ENCODE results near the gene COL26A1.
"Not testable (repeated sequence)": the region's sequence is repeated elsewhere in the genome, so short reads cannot be mapped to it uniquely, and the experiment has no call there.

The COL26A1 gene

DNA sequence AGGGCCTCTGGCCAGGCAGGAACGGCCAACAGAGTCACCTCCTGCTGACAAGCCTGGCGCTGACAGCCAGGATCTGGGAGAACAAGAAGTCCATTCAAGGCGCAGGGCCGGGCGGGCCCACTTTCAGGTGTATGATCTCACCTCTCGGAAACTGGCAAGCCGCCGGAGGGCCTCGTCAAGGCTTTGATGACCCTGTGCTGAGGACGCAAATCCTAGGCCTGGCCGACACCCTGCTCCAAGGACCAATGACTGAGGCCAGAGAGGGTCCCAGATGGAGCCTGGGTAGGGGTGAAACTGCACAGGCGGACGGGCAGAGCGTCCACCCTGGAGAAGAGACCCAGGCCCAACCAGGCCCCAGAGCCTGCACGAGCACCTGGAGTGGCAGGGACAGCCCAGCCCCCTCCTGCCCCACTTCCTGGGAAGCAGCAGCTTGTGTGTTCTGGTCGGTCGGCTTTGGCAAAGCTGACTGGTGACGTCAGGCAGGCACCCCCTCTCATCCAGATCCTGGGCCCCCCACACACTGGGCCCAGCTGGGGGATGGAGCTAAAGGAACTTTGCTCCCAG is 235.8 kb downstream of the COL26A1 start:
- no peak for DNase-seq (ENCODE audit: low read depth)

DNA sequence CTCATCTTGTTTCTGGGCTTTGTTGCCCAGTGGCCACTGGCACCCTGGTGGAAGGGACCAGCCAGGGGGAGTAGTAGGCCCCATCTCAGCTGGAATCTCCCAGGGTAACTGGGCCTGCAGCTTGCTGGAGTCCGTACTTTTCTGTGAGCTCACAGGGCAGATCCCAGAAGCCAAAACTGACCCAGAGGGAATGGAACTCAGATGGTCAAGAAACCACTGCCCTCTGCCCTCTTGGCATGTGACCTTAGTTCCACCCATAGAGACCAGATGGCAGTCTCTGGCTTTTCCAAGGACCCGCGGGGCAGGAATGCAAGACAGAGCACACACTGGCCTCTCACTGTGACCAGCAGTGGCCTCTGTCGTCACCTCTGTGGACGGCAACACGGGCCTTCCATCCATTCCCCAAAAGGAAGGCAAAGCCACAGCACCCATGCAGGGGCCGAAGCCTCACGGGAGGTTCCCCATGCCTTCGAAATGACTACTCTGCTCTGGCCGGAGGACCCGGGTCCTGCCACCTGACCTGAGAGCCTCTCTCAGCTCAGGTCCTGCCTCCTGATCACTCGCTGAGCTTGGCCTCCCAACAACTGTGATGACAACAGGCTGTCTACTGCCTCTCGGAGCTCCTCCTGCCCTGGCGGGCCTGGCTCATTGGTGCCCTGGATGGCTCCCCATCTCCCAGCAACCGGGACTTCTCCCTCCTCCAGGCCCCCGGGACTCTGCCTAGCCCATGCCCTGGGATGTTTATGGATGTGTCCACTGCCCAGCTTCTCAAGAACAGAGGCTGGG is 236.5 kb downstream of the COL26A1 start:
- DNase-seq (ENCODE audit: low read depth) = no peak

DNA sequence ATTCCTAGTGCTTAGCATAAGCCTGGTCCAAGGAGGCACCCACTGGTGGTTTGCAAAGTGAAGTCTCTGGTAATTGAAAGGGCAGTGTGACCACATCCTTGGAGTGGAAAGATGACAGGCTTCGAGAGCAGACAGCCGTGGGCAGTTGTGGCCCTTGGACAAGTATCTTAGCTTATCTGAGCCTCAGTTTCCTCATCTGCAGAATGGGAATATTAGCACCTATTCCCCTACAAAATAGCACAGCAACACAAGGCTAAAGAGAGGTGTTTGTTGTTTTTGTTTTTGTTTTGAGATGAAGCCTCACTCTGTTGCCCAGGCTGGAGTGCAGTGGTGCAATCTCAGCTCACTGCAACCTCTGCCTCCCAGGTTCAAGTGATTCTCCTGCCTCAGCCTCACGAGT is 237.1 kb downstream of the COL26A1 start:
- DNase-seq (ENCODE audit: low read depth) = no peak

DNA sequence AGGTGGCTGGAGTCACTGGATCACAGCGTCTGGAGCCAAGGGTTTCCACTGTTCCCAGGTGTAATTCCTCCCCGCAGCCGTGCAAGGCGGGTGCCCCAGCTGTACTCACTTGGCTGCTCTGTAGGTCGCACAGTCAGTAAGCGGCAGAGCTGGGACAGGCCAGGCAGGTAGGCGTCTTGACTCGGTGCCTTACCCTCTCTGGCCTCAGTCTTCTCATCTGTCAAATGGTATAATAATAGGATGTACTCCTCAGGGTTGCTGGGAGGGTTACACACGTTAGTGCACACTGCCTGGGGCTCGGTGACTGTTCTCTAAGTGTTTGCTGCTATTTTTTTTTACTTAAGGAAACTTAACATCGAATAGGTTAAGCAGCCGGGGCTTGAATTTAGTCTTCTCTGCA is 239.4 kb downstream of the COL26A1 start:
- DNase-seq (ENCODE audit: low read depth) = no peak

DNA sequence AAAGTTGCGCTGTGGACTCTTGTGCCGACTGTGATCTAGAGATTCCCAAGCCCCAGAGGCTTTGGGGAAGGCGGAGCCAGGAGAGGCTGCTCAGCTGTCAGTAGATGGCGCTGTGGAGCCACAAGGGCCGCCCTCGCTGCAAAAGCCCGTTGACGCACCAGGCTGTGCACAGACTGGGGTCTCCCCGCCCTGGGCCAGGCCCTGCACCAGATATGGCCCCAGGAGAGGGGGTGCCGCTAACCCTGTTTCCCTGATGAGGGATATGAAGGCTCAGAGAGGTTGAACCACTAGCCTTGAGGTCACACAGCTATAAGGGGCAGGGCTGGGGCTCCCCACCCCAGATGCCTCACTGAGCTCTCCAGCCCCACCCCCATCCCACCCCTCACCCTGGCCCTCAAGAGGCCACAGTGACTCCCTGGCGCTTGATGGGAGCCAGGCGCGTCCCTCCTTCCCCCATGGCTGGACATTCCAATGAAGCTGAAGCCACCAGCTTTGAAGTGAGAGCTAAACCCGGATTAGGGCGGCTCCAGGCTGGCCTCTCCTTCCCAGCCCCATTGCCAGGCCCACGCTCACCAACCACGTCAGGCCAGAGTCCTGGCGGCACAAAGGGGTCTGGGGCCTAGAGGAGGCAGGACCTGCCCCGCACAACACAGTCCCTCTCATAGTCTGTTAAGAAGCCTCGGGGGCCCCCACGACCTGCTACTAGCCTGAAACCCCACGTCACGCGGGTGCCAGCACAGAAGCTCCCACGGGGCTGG is 240.0 kb downstream of the COL26A1 start:
- DNase-seq (ENCODE audit: low read depth) = peak; percentile 8

DNA sequence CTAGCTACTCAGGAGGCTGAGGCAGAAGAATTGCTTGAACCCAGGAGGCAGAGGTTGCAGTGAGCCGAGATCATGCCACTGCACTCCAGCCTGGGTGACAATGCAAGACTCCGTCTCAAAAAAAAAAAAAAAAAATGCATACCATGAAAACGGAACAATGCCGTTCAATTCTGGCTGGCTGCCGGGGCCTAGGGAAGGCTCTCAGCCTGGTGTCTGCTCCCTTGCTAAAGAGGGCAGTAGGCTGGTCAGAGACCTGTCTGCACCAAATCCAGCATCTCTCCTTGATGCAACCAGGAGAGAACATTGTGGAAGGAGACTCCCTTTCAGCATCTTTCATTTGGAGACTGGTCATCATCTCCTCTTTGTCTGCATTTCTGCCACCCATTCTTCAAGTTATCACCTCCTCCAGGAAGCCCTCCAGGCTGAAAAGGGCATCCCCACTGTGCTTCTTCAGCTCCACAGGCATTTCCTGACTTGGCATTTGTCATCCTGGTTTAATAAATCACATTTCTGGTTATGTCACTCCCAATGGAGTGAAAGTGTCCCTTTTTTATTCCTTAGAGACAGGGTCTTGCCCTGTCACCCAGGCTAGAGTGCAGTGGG is 241.8 kb downstream of the COL26A1 start:
- DNase-seq (ENCODE audit: low read depth) = no peak

DNA sequence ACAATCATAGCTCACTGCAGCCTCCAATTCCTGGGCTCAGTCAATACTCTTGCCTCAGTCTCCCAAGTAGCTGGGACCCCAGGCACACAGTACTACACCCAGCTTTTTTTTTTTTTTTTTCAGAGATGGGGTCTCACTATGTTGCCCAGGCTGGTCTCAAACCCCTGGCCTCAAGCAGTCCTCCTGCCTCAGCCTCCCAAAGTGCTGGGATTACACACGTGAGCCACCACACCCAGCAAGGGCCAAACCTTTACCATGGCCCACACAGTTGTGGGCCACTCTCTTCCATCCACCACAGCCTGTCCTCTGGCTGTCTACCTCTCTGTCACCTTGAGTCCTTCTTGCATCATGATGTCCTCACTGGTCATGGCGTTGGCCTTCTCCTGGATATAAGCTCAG is 242.3 kb downstream of the COL26A1 start:
- DNase-seq (ENCODE audit: low read depth) = not testable (repeated sequence)

DNA sequence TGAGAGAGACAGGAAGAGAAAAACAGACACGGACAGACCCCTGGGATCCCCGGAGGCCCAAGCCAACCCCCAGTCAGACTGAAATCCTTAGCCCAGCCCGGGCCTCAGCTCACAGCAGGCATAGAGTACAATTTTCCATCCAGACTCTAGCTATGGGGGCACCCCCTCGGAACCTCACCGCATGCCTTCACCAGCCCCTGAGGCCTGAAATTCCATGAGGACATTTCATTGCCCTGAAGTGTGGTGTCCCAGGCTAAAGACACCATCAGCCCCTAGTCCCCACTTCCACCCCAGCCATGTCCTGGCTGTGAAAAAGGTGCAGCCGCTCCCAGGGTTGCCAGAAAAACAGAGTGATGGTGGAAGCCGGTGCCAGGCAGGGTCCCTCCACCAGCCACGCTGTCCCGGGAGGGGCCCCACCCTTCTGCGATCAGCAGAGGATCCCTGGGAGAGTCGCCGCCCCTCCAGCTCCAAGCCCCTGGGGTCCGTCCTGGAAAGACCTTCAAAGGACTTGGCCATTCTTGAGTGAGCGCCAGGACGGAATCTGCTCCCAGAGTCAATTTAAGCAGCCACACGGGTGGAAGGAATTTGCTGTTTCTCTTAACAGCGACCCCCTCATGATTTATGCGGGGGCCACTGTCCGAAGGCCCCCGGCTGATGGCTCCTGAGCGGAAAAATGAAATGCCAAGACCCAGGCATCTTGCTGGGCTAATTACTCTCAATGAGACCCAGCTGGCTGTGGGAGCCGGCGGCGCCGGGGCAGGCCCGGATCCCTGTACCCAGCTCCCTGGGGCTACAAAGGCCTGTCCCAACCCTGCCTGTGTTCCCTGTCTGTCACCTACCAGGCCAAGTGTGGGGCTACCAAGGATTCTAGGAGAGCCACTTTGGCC is 243.2 kb downstream of the COL26A1 start:
- DNase-seq (ENCODE audit: low read depth) = no peak

DNA sequence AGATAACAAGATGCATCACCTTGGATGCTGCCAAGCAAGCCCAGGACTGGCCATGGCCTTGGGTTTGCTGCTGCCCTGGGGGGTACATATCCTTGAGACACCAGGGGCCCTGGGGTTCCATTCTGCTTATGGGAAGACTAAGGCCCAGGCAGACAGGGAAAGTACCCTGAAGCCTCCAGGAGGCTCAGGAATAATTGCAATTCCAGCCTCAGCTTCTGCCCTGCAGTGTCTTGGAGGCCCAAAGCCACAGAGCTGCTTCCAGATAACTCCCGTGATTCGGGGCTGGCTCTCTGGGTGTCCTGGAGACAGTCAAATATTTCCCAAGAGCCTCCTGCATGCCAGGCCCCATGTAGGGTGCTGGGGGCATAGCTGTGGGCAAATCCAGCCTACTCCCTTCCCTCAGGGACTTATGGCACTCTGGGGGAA is 243.8 kb downstream of the COL26A1 start:
- no peak for DNase-seq (ENCODE audit: low read depth)

All from T-helper 22 cell (primary cell).